Activated CD4-positive, alpha-beta T cell treated with anti-CD3 and anti-CD28 coated beads, Interleukin-2, amount 50 U/mL, for 24 hours (primary cell): ENCODE data around the gene CACNB1.
A peak's percentile ranks its signal among the peaks of the same experiment; 100 is the strongest.

Experiments used
- DNase-seq, 2 donors: peaks; one replicate each; pipeline ENCODE4 v3.0.0-alpha.2; 2020; ENCODE audit warnings: low read depth in 1 of 2, low spot score in 1 of 2

Gene CACNB1

DNA sequence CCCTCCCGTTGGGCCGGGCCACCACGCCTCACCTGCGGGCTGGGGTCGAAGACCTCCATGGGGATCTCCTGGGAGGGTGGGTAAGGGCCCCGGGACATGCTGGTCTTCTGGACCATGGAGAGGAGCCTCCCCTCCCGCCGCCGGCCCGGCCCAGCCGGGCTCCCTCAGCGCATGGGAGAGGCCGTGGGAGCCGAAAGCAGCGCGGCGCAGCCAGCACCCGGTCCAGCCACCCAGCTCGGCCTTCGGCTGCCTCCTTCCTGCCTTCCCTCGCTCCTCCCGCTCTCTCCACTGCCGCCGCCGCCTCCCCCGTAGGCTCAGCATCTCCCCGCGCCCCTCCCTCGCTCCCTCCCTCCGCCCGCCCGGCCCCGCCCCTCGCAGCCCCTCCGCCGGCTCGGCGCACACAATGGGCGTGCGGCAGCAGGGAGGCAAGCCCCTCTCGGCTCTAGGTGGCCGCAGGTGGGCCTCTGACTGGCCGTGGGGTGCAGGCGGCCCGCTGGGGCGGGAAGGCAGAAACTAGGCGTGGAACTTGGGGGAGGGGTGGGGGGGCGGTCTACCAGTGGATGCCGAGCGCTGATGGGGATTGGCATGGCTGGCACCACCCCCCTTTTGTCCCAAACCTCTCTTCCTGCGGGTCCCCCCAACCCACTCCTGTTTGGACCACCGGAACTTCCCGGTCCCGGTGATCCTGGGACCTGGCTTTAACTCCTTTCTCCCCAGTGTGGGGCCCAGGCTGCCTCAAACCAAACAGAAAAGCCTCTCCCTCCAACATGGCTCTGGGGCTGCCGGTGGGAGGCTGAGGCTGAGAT is at the start of gene CACNB1:
Gene CACNB1, minus strand, starts transcription at position 290 of the 806 bp plus-strand sequence. Its CDS starts 174 bp downstream, at position 116.
- DNase-seq, result peak; percentile 40 to 49

DNA sequence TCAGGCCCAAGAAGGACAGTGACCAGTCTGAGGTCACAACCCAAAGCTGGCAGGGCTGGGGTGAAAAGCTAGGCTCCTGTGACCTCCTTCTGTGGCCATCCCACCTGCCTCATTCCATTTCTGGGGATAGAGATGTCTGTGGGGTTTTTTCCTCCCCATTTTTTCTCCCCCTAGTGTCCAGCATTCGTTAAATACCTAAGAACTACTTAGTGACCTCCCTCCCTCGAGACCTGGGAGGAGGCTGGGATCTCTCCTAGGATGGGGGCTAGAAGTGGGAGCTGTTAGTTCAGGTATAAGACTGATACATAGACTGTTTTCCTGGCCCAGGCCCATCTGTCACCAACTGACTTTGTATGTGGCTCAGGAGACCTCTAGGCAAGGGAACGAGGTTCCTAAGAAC is 48.8 kb upstream of the CACNB1 start:
- DNase-seq, result no peak

DNA sequence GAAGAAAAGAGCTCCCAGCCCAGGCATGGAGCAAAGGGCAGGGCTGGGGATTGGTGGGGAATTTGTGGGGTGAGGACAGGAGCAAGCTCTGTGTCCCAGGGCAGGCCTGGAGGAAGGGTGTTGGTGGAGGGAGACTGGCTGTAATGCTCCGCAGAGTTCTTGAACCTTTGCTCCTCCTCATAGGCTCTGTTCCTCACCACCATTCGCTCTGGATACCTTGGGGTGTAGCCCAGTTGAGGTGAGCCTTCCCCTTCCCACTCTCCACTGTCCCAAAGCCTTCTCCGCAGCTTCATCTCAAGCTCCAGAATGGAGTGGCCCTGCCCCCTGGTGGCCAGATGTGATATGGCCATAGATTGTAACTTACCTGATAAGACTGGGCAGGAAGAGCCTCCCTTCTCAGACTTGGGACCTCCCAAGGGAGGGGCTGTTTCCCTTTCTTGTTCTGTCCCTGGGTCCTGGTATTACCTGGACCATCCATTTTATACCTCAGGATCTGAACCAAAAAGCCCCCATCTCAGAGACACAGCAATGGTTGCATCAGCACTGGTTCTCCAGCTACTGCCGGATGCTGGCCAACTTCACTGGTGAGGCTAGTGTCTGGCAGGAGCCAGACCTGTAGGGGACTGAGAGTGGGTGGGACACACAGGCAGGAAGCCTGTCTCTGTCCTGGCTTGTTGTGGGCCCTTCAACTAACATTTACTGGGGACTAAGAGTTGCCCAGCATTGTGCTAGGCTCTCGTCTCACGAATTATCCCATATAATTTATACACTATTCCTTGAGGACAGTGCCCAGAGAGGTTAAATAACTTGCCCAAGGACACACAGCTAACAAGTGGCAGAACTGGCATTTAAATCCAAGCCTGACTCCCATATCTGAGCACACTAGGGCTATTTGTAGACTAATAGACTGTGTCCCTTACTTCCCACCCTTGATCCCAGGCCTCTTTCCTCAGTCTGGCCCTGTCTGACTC is 47.4 kb upstream of the CACNB1 start:
- peak; percentile 71 to 81 for DNase-seq

DNA sequence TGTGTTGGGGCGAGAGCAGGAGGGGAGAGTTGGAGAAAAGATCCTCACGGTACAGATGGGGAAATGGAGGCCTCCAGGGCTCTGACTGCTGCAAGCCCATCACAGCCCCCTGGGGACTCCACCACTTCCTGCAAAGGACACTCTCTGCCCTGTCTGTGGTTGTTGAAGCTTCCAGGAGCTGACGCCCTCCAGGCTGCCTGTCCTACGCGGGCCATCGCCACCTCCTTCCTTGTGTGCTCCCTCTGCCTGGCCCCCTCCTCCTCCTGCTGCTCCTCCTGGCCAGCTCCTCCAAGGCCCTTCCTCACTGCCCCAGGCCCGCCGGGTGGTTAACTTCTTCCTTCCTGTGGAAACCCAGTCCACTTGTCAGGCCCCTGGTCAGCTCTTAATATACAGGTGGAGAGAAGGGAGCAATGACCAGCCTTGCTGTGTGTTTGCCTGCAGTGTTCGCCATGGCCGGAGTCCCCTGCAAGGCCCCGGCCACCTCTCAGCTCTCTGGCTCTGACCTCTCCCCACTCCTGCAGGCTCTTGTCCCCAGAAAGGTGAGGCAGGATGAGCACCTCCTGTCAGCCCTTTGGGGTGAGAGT is 46.6 kb upstream of the CACNB1 start:
- DNase-seq, result no peak

DNA sequence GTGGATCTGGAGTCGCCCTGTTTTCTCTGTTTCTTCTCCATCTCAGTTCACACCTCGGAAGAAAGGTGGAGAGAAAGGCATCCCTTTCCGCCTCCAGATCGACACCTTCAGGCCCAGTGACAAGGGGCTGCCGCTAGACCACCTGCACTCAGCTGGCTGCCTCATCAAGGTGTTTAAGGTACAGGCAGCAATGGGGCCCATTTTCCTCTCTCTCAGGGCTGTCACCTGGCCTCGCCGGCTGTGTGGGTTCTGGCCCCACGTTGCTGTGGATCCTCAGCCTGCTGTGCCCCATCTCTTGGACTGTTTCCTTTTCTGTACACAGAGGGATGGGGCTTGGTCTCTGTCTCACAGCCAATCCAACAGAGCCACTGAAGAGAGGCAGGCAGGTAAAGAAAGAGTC is 45.7 kb upstream of the CACNB1 start:
- DNase-seq, result no peak

DNA sequence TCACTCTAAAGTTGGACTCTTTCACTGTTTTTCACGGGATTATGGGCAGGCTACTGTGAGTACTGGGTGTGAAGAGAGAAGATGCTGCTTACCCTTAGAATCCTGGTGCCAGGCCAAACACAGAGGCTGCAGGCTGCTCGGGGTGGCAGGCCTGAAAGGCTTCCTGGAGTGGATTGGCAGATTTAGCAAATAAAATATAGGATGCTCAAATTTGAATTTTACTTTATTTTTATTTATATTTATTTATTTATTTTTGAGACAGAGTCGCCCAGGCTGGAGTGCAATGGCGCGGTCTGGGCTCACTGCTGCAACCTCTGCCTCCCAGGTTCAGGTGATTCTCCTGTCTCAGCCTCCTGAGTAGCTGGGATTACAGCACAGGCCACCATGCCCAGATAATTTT is 43.2 kb upstream of the CACNB1 start:
- DNase-seq, result no peak

DNA sequence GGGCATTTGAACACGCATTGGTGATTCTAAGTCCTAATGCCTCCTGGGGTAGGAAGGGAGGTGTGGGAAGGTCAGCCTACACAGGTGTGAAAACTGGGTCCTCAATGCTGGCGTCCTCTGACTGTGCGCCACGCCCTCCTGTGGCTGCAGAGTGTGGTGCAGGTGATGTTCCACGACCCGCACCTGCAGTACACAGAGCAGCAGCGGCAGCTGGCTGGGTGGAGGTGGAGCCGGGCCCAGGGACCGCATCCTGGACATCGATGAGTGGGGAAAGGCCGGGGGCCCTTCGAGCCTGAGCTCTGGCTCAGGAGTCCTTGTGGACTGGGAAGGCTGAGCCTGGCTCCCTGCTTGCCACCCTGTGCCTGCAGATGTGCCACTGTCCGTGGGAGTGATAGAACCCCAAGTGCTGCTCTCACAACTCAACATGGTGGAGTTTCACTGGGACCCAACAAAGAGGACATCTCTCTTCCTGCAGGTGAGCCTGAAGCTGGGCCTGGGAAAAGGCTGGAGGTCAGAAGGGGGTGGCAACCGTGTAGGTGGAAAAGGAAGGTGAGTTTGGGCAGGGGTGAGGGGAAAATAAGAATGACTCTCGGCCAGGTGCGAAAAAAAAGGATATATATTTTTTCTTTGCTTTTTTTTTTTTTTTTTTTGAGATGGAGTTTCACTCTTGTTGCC is 42.3 kb upstream of the CACNB1 start:
- peak; percentile 40 to 50 for DNase-seq

DNA sequence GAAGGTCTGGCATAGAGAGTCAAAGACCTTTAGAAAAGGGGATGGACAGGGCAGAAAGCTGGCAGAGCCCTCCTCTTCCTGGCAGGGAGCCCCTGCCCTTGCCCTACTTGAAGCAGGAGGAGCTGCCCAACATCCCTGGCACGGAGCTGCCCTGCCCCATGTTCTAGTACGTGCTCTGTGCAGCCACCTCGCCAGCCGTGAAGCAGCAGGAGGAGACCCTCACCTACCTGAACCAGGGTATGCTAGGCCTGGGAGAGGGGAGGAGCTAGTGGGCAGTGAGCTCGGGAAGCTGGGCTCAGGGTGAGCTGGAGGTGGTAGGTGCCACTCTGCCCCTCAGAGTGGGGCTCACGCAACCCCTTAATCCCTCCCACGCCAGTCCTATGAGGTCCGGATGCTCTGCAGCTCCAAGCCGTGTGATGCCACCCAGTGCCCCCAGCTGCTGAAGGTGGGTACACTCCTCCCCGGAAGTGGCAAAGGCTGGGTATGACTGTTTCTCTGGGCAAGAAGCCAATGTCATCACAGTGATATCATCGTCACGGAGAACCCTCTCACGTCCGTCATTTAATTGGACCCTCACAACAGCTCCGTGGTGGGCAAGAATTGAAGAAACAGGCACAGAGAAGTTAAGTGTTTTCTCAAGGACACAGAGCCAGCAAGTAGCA is 41.0 kb upstream of the CACNB1 start:
- DNase-seq, result peak; percentile 30 to 64

DNA sequence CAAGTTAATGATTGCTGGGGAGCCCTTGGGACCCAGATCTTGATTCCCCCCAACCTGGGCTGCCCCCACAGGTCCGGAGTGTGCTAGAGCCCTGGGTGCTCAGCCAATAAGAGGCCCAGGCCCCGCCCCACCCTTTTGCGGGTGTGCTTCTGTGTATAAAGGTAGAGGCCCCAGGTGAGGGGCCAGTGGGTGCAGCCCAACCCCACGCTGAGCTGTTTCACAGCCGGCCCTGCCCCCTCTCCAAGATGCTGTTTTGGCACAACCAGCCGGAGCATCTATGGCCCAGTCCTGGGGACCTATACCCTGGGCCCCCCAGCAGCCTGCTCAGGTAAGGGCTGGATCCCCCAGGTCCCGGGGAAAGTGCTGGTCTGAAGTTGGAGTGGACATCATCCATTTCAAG is 40.1 kb upstream of the CACNB1 start:
- no peak for DNase-seq

DNA sequence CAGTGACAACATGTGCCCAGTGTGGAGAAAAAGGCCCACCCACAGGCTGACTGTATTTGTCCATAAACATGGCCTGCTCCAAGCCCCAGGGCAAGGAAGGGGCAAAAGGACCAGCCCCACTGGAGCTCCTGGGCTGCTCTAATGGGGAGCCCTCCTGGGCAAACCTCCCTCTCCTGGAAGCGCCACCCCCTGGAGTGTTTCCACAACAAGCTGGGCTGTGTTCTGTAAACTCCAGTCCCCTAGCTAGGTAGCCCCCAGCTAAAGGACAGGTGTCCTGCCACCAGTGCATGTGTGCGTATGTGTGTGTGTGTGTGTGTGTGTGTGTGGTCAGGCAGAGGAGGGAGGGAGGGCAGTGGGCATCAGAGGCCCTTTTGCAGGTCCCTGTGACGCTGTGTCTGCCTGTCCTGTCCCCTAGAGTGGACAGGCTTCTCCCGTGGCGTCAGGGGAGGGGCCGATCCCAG is 39.5 kb upstream of the CACNB1 start:
- no peak for DNase-seq

DNA sequence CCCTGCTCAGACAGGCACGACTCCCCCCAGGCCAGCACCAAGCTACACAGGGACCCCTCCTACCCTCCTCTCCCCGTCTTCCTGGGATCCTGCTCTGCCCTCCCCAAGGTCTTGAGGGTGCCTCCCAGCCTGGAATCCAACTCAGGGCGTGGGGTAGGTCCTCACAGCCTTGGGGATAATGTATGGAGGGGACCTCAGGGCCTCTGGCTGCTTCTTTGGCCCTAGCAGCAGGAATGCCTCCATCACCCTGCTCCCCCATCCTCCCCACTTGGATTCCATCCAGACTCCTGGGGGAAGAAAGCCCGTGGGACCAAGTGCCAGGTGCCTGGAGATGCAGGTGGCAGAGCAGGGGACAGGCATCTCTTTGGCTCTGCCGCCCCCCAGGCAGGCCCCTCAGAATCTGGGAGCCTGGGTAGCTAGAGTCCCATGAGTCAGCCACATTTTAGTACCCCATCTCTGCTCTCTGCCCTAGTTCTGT is 39.0 kb upstream of the CACNB1 start:
- no peak for DNase-seq

DNA sequence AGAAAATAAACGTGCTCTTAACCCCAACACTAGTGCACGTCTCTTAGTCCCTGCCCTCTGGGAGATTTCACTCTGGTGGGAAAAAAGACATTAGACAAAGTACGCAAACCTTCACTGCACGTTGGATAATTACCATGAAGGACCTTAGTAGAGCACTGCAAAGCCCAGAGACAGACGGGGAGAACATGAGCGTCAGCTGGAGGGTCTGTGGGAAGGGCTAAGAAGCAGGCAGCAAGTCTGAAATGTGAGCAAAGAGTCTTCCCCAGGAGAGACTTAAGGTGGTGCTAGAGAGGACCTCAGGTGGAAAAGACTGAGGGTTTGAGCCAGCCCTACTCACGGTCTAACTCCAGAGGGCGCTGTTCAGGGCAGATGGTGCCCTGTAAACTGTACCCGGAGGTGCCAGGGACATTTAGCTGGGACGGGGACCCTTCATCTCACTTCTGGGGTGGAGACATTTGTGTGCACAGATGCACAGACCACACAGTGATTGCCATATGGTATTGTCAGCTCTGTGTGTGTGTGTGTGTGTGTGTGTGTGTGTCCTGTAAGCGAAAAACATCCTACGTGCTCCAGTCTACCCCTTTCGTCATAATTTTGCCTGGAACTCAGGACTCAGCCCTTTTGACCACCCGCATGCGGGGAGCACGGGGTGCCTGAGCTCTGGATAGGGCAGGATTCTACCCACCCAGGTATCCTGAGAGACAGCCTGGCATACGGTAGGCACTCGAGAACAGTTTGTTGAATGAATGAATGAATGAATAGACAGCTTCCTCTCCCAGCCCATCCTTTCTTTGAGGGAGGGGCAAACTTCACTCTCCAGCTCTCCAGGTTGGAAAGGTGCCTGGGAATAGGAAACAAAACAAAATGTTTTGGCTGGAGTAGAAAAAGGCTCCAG is 38.3 kb upstream of the CACNB1 start:
- DNase-seq, result peak in 1 of 2 donors; percentile 17

DNA sequence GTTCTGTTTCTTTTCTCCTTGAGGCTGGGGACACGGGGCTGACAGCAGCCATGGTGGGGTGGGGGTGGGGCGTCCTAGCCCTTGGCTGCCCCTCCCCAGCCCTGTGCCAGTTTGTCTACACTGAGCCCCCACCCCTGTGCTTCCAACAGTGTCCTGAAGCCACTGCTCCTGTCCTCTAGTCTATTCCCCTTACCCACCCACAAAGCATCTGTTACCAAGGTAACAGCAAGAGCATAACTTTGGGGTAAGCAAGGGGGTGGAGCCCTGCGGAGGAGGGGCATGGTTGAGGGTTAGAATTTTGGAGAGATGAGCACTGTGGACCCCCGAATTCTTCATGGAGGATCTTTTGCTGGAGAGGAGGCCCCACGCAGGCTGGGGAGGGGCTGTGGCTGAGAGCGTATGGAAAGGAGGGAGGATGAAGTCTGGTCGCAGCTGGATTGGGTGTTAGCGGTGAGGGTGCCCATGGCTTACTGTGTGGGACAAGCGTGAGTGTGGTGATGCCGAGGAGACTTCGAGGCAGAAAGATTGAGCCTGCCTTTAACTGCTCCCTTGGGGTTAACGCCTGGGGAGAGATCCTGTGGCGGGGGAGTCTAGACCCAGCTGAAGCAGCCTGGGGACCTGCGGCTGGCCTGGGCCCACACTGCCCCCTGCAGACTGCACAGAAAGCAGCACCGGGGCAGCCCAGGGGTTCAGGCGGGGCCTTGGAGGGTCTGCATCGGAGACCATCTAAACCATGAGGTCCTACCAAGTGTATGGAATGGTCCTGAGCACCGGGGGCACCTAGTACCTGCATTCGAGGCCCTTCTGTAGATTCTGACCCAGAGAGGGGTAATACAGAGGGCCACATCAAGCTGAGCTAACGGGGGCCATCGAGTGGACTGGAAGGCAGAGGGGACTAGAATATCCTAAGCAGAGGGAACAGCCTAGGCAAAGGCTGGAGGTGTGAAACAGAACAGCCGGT is 34.4 kb upstream of the CACNB1 start:
- peak in 1 of 2 donors; percentile 33 for DNase-seq

DNA sequence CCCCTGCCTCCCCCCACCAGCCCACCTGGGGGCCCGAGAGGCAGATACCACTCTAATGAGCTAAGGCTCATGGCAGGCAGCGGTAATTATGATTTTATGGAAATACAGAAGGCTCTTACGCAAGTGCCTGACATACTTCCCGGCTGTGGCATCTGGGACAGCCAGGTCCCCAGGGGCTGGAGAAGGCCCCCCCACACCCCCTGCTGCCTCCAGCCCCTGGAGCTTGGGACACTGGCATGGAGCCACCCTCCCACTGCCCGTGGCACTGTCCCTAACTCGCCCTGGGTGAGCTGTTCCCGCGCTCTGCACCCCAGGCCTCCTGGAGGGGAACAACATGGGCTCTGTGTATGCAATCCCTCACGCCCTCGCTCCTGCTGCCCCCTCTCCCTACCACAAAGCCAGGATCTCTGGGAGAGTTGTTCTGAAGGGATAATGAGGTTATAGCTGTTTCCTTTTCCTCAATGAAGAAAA is 33.7 kb upstream of the CACNB1 start:
- DNase-seq, result no peak

DNA sequence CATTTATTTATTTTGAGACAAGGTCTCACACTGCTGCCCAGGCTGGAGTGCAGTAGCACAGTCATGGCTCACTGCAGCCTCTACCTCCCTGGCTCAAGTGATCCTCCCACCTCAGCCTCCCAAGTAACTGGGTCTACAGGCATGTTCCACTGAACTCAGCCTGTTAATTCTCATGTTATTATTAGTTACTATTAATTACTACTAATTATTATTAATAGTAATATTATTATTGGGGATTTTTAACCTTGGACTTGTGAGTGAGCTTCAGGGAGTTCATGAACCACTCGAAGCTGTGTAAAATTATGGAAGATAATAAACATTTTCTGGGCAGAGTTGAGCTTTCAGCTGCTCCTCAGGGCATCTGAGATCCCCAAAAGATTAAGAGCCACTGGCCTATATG is 32.9 kb upstream of the CACNB1 start:
- DNase-seq, result no peak

DNA sequence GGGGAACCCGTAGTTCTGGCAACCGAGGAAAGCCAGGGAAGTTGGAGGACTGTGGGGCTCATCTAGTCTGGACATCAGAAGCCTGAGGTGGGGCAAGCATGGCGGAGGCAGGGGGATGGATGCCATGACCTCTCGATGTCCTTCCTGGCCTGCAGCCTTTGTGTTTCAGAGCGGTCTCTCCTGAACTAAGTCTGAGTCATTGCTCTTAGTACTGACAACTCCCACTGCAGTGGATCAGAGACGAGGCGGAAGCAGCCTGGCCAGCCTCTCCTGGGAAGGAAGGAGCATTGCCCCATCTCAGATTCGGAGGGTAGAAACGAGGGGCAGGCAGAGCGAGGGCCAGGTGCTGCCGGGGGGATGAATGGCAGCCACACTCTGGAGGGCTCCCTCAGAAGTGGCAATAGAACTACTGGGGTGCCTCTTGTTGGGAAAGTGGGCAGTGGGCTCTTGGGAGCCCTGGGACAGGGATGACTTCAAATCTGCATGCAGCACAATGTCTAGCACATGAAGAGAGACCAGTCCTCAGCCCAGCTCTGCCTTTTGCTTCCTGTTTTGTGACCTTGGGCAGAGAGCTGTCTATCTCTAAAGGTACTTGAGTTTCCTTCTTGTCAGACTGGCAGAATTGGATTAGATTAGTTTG is 31.9 kb upstream of the CACNB1 start:
- DNase-seq, result no peak

DNA sequence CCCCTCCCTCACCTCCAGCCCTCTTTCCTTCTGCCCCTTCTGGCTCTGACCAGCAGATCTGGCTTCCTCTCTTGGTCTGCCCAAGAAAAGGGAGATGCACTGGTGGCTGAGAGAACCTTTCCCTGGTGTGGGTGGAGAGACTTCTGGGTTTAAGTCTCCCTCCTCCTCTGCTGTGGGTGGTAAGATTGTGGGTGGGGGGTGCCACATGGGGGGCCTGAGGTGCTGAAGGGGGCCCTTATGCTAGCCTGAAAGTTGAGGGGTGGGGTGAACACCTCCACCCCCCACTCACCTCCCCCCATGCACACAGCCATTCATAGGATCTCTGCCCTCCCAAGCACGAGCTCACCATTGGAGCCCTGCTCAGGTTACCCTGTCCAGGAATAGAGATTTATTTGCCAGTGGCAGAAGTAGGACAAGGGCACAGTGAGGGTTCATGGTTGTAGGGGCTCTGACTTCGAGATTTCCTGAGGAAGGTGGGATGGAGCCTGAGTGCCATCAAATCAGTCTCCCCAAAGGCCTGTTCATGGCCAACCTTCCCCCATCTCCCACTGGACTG is 30.0 kb upstream of the CACNB1 start:
- DNase-seq, result no peak
